H9 (cell line): Measurements from ENCODE around the gene GPATCH3. TPM values are rescaled to one million over a fixed set of nuclear protein-coding genes. Genes with fewer than 3 reads are reported as not detected.

Source experiments
- DNase-seq: peaks from one replicate; pipeline ENCODE4 v3.0.0-alpha.2; 2017
- H2AFZ ChIP-seq: one replicate; pipeline ENCODE4 v1.6.1; 2013; ENCODE audit warnings: mild to moderate bottlenecking, low read length, control low read depth, moderate library complexity
- H2AK5ac ChIP-seq: 2 replicates; pipeline ENCODE4 v1.6.1; 2013; ENCODE audit warnings: low read length, control low read depth, mixed read lengths; ENCODE audit not compliant: insufficient read length
- H2BK120ac ChIP-seq: one replicate; pipeline ENCODE4 v1.6.1; 2013; ENCODE audit warnings: low read depth, mild to moderate bottlenecking, low read length, control low read depth, inconsistent platforms; ENCODE audit not compliant: poor library complexity, severe bottlenecking
- H2BK12ac ChIP-seq: 2 replicates; pipeline ENCODE4 v1.6.1; 2013; ENCODE audit warnings: low read length, control low read depth, mixed read lengths, low read depth; ENCODE audit not compliant: insufficient read length
- H2BK15ac ChIP-seq: 2 replicates; pipeline ENCODE4 v1.6.1; 2013; ENCODE audit warnings: low read depth, low read length, control low read depth
- H2BK20ac ChIP-seq: one replicate; pipeline ENCODE4 v1.6.1; 2013; ENCODE audit warnings: low read depth, mild to moderate bottlenecking, low read length, control low read depth, inconsistent platforms; ENCODE audit not compliant: poor library complexity, severe bottlenecking
- H2BK5ac ChIP-seq: 2 replicates; pipeline ENCODE4 v1.6.1; 2013; ENCODE audit warnings: low read length, control low read depth, mixed read lengths; ENCODE audit not compliant: insufficient read length
- H3K14ac ChIP-seq: 2 replicates; pipeline ENCODE4 v1.6.1; 2013; ENCODE audit warnings: low read length, control low read depth; ENCODE audit not compliant: insufficient read depth
- H3K18ac ChIP-seq: 2 replicates; pipeline ENCODE4 v1.6.1; 2013; ENCODE audit warnings: low read depth, mild to moderate bottlenecking, mixed read lengths, low read length, control low read depth; ENCODE audit not compliant: insufficient read length
- H3K23ac ChIP-seq: 2 replicates; pipeline ENCODE4 v1.6.1; 2013; ENCODE audit warnings: low read length, control low read depth, mixed read lengths, low read depth; ENCODE audit not compliant: insufficient read length
- H3K23me2 ChIP-seq: 2 replicates; pipeline ENCODE4 v1.6.1; 2013; ENCODE audit warnings: low read depth, mild to moderate bottlenecking, mixed read lengths, low read length, control low read depth; ENCODE audit not compliant: insufficient read length, poor library complexity, severe bottlenecking
- H3K27ac ChIP-seq: 2 replicates; pipeline ENCODE4 v1.5.1; 2013; ENCODE audit warnings: low read length, control low read depth, mixed read lengths, low read depth; ENCODE audit not compliant: insufficient read length
- H3K27me3 ChIP-seq: 2 replicates; pipeline ENCODE4 v1.6.1; 2013; ENCODE audit warnings: low read length, control low read depth, inconsistent platforms; ENCODE audit not compliant: insufficient read depth
- H3K4ac ChIP-seq: 2 replicates; pipeline ENCODE4 v1.6.1; 2013; ENCODE audit warnings: low read depth, mild to moderate bottlenecking, control low read depth, inconsistent platforms, low read length, moderate library complexity
- H3K4me1 ChIP-seq: 2 replicates; pipeline ENCODE4 v1.6.1; 2013; ENCODE audit warnings: low read length, control low read depth, inconsistent platforms; ENCODE audit not compliant: insufficient read depth
- H3K4me2 ChIP-seq: 2 replicates; pipeline ENCODE4 v1.6.1; 2013; ENCODE audit warnings: low read length, control low read depth, mixed read lengths; ENCODE audit not compliant: insufficient read length, insufficient read depth
- H3K56ac ChIP-seq: 2 replicates; pipeline ENCODE4 v1.6.1; 2013; ENCODE audit warnings: low read depth, mild to moderate bottlenecking, mixed read lengths, low read length, control low read depth; ENCODE audit not compliant: insufficient read length
- H3K79me1 ChIP-seq: 2 replicates; pipeline ENCODE4 v1.6.1; 2013; ENCODE audit warnings: low read depth, mild to moderate bottlenecking, moderate library complexity, low read length, control low read depth, inconsistent platforms; ENCODE audit not compliant: insufficient read depth, poor library complexity, severe bottlenecking
- H3K79me2 ChIP-seq: 2 replicates; pipeline ENCODE4 v1.6.1; 2013; ENCODE audit warnings: low read length, control low read depth, inconsistent platforms; ENCODE audit not compliant: insufficient read depth
- H3K9ac ChIP-seq: 2 replicates; pipeline ENCODE4 v1.6.1; 2013; ENCODE audit warnings: low read length, control low read depth, mixed read lengths; ENCODE audit not compliant: insufficient read length; ENCODE audit errors: extremely low read depth
- H3K9me3 ChIP-seq: one replicate; pipeline ENCODE4 v1.6.1; 2013; ENCODE audit warnings: low read depth, low read length, inconsistent platforms; ENCODE audit not compliant: control insufficient read depth
- H3T11ph ChIP-seq: one replicate; pipeline ENCODE4 v1.6.1; 2013; ENCODE audit warnings: mild to moderate bottlenecking, low read length, control low read depth, inconsistent platforms
- H4K20me1 ChIP-seq: one replicate; pipeline ENCODE4 v1.6.1; 2013; ENCODE audit not compliant: control insufficient read depth, insufficient read length, insufficient read depth
- H4K5ac ChIP-seq: 2 replicates; pipeline ENCODE4 v1.6.1; 2013; ENCODE audit warnings: low read depth, mild to moderate bottlenecking, mixed read lengths, low read length, control low read depth; ENCODE audit not compliant: insufficient read length
- H4K8ac ChIP-seq: replicated peaks from 2 replicates; pipeline ENCODE4 v1.6.1; 2013; ENCODE audit warnings: low read length, control low read depth, mixed read lengths, low read depth; ENCODE audit not compliant: insufficient read length
- H4K91ac ChIP-seq: 2 replicates; pipeline ENCODE4 v1.6.1; 2013; ENCODE audit warnings: low read depth, mild to moderate bottlenecking, moderate library complexity, mixed read lengths, low read length, control low read depth; ENCODE audit not compliant: insufficient read length
- H3K27ac Mint-ChIP-seq, 3 experiments: 2 replicates in 2 of 3; 3 replicates in 1 of 3; pipeline ENCODE4 v1.8.0; 2020 to 2021; ENCODE audit warnings: mixed read lengths in 3 of 3, mild to moderate bottlenecking in 1 of 3, moderate library complexity in 1 of 3
- H3K27me3 Mint-ChIP-seq: 2 replicates; pipeline ENCODE4 v1.8.0; 2021; ENCODE audit warnings: low read depth, mild to moderate bottlenecking, moderate library complexity, mixed read lengths
- H3K36me3 Mint-ChIP-seq, 3 experiments: 2 replicates in 2 of 3; 3 replicates in 1 of 3; pipeline ENCODE4 v1.8.0; 2020 to 2021; ENCODE audit warnings: low read depth in 3 of 3, mixed read lengths in 3 of 3; ENCODE audit not compliant: insufficient read depth in 1 of 3
- H3K4me1 Mint-ChIP-seq, 2 experiments: 2 replicates each; pipeline ENCODE4 v1.8.0; 2020; ENCODE audit warnings: mixed read lengths in 2 of 2
- H3K4me3 Mint-ChIP-seq, 2 experiments: 2 replicates in 1 of 2; 3 replicates in 1 of 2; pipeline ENCODE4 v1.8.0; 2020 to 2021; ENCODE audit warnings: mild to moderate bottlenecking in 2 of 2, mixed read lengths in 2 of 2, moderate library complexity in 1 of 2
- H3K9me3 Mint-ChIP-seq, 2 experiments: 2 replicates in 1 of 2; 3 replicates in 1 of 2; pipeline ENCODE4 v1.8.0; 2020; ENCODE audit warnings: mild to moderate bottlenecking in 2 of 2, mixed read lengths in 2 of 2, moderate library complexity in 1 of 2
- WGBS: extraction: QIAGEN DNeasy Blood & Tissue Kit; methylation state at CpG from one replicate; pipeline ENCODE4 v1.1.7; 2013; ENCODE audit warnings: missing lambda C conversion rate, low lambda C conversion rate, mixed read lengths; ENCODE audit not compliant: insufficient read length; ENCODE audit errors: extremely low coverage; 5-methylcytosine and 5-hydroxymethylcytosine counted together
- total RNA-seq: library from RNA; stranded (reverse); gene quantifications from 2 replicates; pipeline ENCODE4 v1.2.1, GENCODE V29; 2021
- TF ChIP-seq, protein P1 (sequence below): fragments of 200-600 bp; sonication (generic); conservative IDR thresholded peaks from 3 replicates; pipeline ENCODE4 v1.8.0; 2021; ENCODE audit warnings: antibody characterized with exemption, mild to moderate bottlenecking

Gene GPATCH3
- total RNA-seq, 1 experiment from 2014 or later: 19.4 TPM

DNA sequence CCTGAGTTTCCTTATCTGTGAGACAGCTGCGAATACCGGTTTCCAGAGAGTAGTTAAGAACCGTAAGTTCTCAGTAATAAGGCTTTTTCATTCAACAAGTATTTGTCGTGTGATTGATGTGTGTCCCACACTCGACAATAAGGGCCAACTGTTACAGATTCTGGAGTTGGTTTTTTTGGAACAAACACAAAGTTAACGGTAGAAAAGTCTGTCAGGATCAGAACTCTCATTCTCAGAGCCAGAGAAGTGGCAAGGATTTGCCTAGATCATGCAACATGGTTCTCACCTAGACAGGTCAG is 22.1 kb upstream of the GPATCH3 start:
- Histone ChIP-seq H3K4me1 (peaks cover 3% of the 10 kb centered on the region; the same call in 1 of the 2 replicates), H4K5ac (no peak overlapping the region), H3K9ac (peak overlapping the region; percentile 83), H3K4ac (no peak overlapping the region; the same call in 1 of the 2 replicates), H3K4me2 (peak overlapping the region; percentile 94), H2AK5ac (no peak overlapping the region), H3K18ac (no peak overlapping the region), H3T11ph (no peak overlapping the region), H2BK15ac (no peak overlapping the region), H2BK5ac (no peak overlapping the region), H2BK20ac (no peak overlapping the region), H3K14ac (no peak overlapping the region), H4K8ac (no peak overlapping the region), H2BK12ac (no peak overlapping the region), H2AFZ (no peak overlapping the region), H3K27me3 (no peaks in the 10 kb centered on the region), H2BK120ac (no peak overlapping the region), H3K56ac (no peak overlapping the region), H4K91ac (no peak overlapping the region), H3K9me3 (no peaks in the 10 kb centered on the region), H3K27ac (no peak overlapping the region), H3K23me2 (peaks cover 7% of the 10 kb centered on the region), H4K20me1 (no peaks in the 10 kb centered on the region), H3K79me1 (peaks cover 13% of the 10 kb centered on the region), H3K23ac (no peak overlapping the region), H3K79me2 (peaks cover 15% of the 10 kb centered on the region; the same call in 1 of the 2 replicates)
- Mint-ChIP-seq H3K27me3 (peaks cover 3% of the 10 kb centered on the region; the same call in 1 of the 2 replicates), H3K4me1 (peaks cover 18% of the 10 kb centered on the region in 2 experiments), H3K9me3 (peaks cover 0 to 2% of the 10 kb centered on the region in 2 experiments; a peak in 1 of 5 replicates), H3K36me3 (peaks cover 22 to 40% (median 34%) of the 10 kb centered on the region in 3 experiments; a peak in 6 of 7 replicates), H3K27ac (peak overlapping the region in 2 of 3 experiments; percentile 90 to 93; a peak in 3 of 7 replicates), H3K4me3 (peak overlapping the region; percentile 93 to 96)
- DNase-seq: no peak
- no CpG with 5 or more reads among the region's 6 CpGs for WGBS
- TF ChIP-seq, protein P1, sequence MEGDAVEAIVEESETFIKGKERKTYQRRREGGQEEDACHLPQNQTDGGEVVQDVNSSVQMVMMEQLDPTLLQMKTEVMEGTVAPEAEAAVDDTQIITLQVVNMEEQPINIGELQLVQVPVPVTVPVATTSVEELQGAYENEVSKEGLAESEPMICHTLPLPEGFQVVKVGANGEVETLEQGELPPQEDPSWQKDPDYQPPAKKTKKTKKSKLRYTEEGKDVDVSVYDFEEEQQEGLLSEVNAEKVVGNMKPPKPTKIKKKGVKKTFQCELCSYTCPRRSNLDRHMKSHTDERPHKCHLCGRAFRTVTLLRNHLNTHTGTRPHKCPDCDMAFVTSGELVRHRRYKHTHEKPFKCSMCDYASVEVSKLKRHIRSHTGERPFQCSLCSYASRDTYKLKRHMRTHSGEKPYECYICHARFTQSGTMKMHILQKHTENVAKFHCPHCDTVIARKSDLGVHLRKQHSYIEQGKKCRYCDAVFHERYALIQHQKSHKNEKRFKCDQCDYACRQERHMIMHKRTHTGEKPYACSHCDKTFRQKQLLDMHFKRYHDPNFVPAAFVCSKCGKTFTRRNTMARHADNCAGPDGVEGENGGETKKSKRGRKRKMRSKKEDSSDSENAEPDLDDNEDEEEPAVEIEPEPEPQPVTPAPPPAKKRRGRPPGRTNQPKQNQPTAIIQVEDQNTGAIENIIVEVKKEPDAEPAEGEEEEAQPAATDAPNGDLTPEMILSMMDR: no peak
